GM12878 (cell line): ENCODE measurements around the gene MEGF11. TPM values are rescaled to one million over a fixed set of nuclear protein-coding genes. Genes with fewer than 3 reads are reported as not detected.

Experiments
- ATAC-seq: fragments of 200-7000 bp; cut with Tn5 transposase; 3 replicates; pipeline ENCODE4 v1.9.1; 2020; ENCODE audit warnings: mild to moderate bottlenecking, moderate library complexity
- BruUV-seq: library from RNA; stranded (reverse); fragments of 400-500 nt; replicated peaks from 2 replicates; lab custom pipeline; 2021; lab: Mats Ljungman, UMichigan
- CTCF ChIA-PET: fragments of 300-600 bp; sonication (Branson Sonifier 250); formaldehyde crosslinking; extraction: SDS; loops from one replicate; lab custom pipeline; 2021; ENCODE audit warnings: inconsistent platforms; lab: Yijun Ruan, JAX
- POLR2A ChIA-PET: fragments of 350-600 bp; formaldehyde crosslinking; extraction: SDS; loops from one replicate; lab custom pipeline; 2021; ENCODE audit warnings: inconsistent platforms; lab: Charles Lee
- RAD21 ChIA-PET: fragments of 300-600 bp; sonication (Branson Sonifier 250); formaldehyde crosslinking; loops from one replicate; lab custom pipeline; 2023; ENCODE audit warnings: antibody characterized with exemption; ENCODE audit not compliant: unreplicated experiment; lab: Charles Lee
- SMC1A ChIA-PET: fragments of 300-600 bp; sonication (Branson Sonifier 250); formaldehyde crosslinking; loops from one replicate; lab custom pipeline; 2023; ENCODE audit not compliant: unreplicated experiment, uncharacterized antibody; lab: Charles Lee
- DNase-seq: peaks from one replicate; pipeline ENCODE4 v3.0.0-alpha.2; 2011; ENCODE audit warnings: low read depth, low spot score
- FAIRE-seq: peaks from 3 replicates; lab custom pipeline; 2011; peaks lifted over from hg19 to GRCh38; lab: Jason Lieb, UNC
- H2AFZ ChIP-seq: 2 replicates; pipeline ENCODE4 v1.6.0; 2011; ENCODE audit warnings: low read depth, low read length, control low read depth; ENCODE audit not compliant: control insufficient read depth
- H3K27ac ChIP-seq: 2 replicates; pipeline ENCODE4 v1.5.1; 2011; ENCODE audit warnings: control low read depth; ENCODE audit not compliant: control insufficient read depth, insufficient read depth
- H3K27me3 ChIP-seq, 2 experiments: replicated peaks in 1 of 2; 2 replicates each; pipeline versions ENCODE4 v1.6.0 to v1.6.1; 2011; ENCODE audit warnings: low read length in 1 of 2; ENCODE audit not compliant: control insufficient read depth in 2 of 2, insufficient read depth in 2 of 2
- H3K36me3 ChIP-seq, 2 experiments: 2 replicates each; pipeline ENCODE4 v1.5.1; 2011; ENCODE audit warnings: low read length in 1 of 2; ENCODE audit not compliant: control insufficient read depth in 2 of 2, insufficient read depth in 2 of 2
- H3K4me1 ChIP-seq: 2 replicates; pipeline ENCODE4 v1.6.1; 2011; ENCODE audit warnings: mild to moderate bottlenecking, low read length, moderate library complexity, mixed read lengths; ENCODE audit not compliant: control insufficient read depth, insufficient read depth
- H3K4me2 ChIP-seq: 2 replicates; pipeline ENCODE4 v1.6.0; 2011; ENCODE audit warnings: control low read depth; ENCODE audit not compliant: control insufficient read depth, insufficient read depth
- H3K4me3 ChIP-seq: fragments of 200-600 bp; sonication (generic); 2 replicates; pipeline ENCODE4 v1.5.1; 2016
- H3K79me2 ChIP-seq: 2 replicates; pipeline ENCODE4 v1.6.0; 2011; ENCODE audit warnings: low read length; ENCODE audit not compliant: control insufficient read depth, insufficient read depth
- H3K9ac ChIP-seq: 2 replicates; pipeline ENCODE4 v1.8.0; 2011; ENCODE audit warnings: low read length, control low read depth, mixed read lengths; ENCODE audit not compliant: control insufficient read depth, insufficient read depth
- H3K9me3 ChIP-seq: replicated peaks from 3 replicates; pipeline ENCODE4 v1.5.1; 2011; ENCODE audit warnings: mild to moderate bottlenecking, low read length; ENCODE audit not compliant: control insufficient read depth, insufficient read depth
- H4K20me1 ChIP-seq: 2 replicates; pipeline ENCODE4 v1.6.0; 2011; ENCODE audit not compliant: control insufficient read depth, insufficient read depth
- IKZF1 ChIP-seq: fragments of 450-650 bp; conservative IDR thresholded peaks from 2 replicates; pipeline ENCODE4 v1.6.1; 2017; ENCODE audit warnings: antibody characterized with exemption, mild to moderate bottlenecking
- SIN3A ChIP-seq: IDR thresholded peaks from 2 replicates; pipeline ENCODE4 v1.6.1; 2012; ENCODE audit warnings: low read depth, low read length, improper control_type of control experiment
- SMAD5 ChIP-seq: IDR thresholded peaks from 2 replicates; pipeline ENCODE4 v1.6.1; 2016; ENCODE audit warnings: antibody characterized with exemption, low read depth
- SRF ChIP-seq, 2 experiments: IDR thresholded peaks; 2 replicates each; pipeline ENCODE4 v1.6.1; 2011; ENCODE audit warnings: low read depth in 2 of 2, low read length in 2 of 2, mild to moderate bottlenecking in 1 of 2, moderate library complexity in 1 of 2
- STAT3 ChIP-seq: IDR thresholded peaks from 2 replicates; pipeline ENCODE4 v1.6.1; 2011; ENCODE audit warnings: low read depth, low read length, improper control_type of control experiment
- TCF7 ChIP-seq: IDR thresholded peaks from 2 replicates; pipeline ENCODE4 v1.6.1; 2014; ENCODE audit warnings: antibody characterized with exemption, borderline replicate concordance
- WGBS: methylation state at CpG from one replicate; pipeline ENCODE4 v1.1.6; 2016; ENCODE audit warnings: low lambda C conversion rate; ENCODE audit not compliant: insufficient replicate concordance, insufficient coverage; ENCODE audit errors: missing lambda C conversion rate; 5-methylcytosine and 5-hydroxymethylcytosine counted together
- in situ Hi-C: fragments of 300-500 bp; cut with MboI; formaldehyde crosslinking; loops from 9 replicates; pipeline ENCODE4 v1.14.3; 2018; ENCODE audit warnings: mixed read lengths
- intact Hi-C: fragments of 100-400 bp; cut with micrococcal nuclease; formaldehyde crosslinking; loops from one replicate; pipeline ENCODE4 v1.14.2; 2022; ENCODE audit not compliant: unreplicated experiment
- polyA plus RNA-seq, 11 experiments: library from polyadenylated mRNA; depleted of rRNA in 4 of 11; unstranded in 6 of 11; stranded (reverse) in 5 of 11; fragments of >200 nt; fragmentation: Nextera tagmentation in 4 of 11; fragmentation: Illumina TruSeq in 1 of 11; extraction: Ambion mirVana in 4 of 11; extraction: Trizol in 1 of 11; gene quantifications; 1 replicate in 1 of 11; 2 replicates in 10 of 11; pipeline versions ENCODE4 v1.2.1 to v1.2.3, GENCODE V29; 2011 to 2016; ENCODE audit warnings: inconsistent platforms in 2 of 11, missing spikeins in 2 of 11, low read depth in 1 of 11
- total RNA-seq, 4 experiments: library from RNA; depleted of rRNA in 3 of 4; stranded (reverse); fragments of >200 nt in 3 of 4; fragmentation: Illumina TruSeq in 1 of 4; extraction: Trizol in 1 of 4; gene quantifications; 2 replicates each; pipeline versions ENCODE4 v1.2.1 to v1.2.3, GENCODE V29; 2013 to 2021
- TF ChIP-seq, protein P1 (sequence below): fragments of 450-650 bp; IDR thresholded peaks from 2 replicates; pipeline ENCODE4 v1.6.1; 2016; ENCODE audit warnings: mild to moderate bottlenecking, moderate library complexity, borderline replicate concordance
- TF ChIP-seq, protein P2 (sequence below): fragments of 450-650 bp; IDR thresholded peaks from 2 replicates; pipeline ENCODE4 v1.6.1; 2018; ENCODE audit warnings: borderline replicate concordance, mild to moderate bottlenecking; ENCODE audit not compliant: partially characterized antibody
- TF ChIP-seq, protein P3 (sequence below): fragments of 450-650 bp; IDR thresholded peaks from 2 replicates; pipeline ENCODE4 v1.6.1; 2018; ENCODE audit warnings: mild to moderate bottlenecking, low read depth, moderate library complexity; ENCODE audit not compliant: partially characterized antibody

MEGF11 gene
- total and polyA plus RNA-seq, 10 of the 15 experiments (the other 5 are each of a cell fraction or from before 2014, with no cell fraction given), result 0.03 to 1.7 (median 0.49) TPM

DNA sequence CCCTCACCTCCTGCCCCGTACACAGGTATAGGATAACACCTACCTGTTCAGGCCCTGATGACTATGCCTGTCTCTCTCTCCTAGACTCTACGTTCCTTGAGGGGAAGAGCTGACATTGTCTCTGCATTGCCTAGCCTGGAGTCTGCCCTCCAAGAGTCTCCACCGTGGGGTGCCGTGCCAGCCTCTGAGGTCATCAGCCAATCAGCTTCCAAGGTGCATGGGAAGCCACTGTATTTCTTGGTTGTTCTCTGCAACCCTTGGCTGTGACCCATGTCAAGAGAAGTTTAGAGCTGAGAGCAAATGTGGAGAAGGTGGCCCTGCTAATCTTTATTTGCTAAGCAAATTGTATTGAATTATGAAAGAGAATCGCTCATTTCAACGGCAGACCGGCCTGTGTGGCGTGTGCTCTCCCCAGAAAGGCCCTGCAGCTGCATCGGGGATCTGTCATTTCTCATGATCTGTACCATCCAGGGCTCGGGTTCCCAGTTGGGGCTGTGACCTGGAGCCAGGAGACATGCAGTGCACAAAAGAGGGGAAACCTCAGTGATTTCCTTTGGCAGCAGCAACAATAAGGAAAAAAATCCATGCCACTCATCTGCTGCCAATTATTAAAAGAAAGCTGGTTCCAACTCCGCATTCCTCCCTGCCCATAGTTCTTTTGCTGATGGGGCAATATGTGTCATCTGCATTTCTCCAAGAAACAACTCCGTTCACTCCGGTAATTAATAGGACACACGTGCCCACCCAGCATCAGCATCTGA is 182.2 kb downstream of the MEGF11 start (continued):
- TF ChIP-seq IKZF1 (no peak), TCF7 (no peak), SRF (IDR thresholded peaks at IDR 0.05; ENCODE audit: low read depth in 2 of 2, low read length in 2 of 2) (no peak)
- TF ChIP-seq, protein P1, sequence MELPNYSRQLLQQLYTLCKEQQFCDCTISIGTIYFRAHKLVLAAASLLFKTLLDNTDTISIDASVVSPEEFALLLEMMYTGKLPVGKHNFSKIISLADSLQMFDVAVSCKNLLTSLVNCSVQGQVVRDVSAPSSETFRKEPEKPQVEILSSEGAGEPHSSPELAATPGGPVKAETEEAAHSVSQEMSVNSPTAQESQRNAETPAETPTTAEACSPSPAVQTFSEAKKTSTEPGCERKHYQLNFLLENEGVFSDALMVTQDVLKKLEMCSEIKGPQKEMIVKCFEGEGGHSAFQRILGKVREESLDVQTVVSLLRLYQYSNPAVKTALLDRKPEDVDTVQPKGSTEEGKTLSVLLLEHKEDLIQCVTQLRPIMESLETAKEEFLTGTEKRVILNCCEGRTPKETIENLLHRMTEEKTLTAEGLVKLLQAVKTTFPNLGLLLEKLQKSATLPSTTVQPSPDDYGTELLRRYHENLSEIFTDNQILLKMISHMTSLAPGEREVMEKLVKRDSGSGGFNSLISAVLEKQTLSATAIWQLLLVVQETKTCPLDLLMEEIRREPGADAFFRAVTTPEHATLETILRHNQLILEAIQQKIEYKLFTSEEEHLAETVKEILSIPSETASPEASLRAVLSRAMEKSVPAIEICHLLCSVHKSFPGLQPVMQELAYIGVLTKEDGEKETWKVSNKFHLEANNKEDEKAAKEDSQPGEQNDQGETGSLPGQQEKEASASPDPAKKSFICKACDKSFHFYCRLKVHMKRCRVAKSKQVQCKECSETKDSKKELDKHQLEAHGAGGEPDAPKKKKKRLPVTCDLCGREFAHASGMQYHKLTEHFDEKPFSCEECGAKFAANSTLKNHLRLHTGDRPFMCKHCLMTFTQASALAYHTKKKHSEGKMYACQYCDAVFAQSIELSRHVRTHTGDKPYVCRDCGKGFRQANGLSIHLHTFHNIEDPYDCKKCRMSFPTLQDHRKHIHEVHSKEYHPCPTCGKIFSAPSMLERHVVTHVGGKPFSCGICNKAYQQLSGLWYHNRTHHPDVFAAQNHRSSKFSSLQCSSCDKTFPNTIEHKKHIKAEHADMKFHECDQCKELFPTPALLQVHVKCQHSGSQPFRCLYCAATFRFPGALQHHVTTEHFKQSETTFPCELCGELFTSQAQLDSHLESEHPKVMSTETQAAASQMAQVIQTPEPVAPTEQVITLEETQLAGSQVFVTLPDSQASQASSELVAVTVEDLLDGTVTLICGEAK, result no peak

DNA sequence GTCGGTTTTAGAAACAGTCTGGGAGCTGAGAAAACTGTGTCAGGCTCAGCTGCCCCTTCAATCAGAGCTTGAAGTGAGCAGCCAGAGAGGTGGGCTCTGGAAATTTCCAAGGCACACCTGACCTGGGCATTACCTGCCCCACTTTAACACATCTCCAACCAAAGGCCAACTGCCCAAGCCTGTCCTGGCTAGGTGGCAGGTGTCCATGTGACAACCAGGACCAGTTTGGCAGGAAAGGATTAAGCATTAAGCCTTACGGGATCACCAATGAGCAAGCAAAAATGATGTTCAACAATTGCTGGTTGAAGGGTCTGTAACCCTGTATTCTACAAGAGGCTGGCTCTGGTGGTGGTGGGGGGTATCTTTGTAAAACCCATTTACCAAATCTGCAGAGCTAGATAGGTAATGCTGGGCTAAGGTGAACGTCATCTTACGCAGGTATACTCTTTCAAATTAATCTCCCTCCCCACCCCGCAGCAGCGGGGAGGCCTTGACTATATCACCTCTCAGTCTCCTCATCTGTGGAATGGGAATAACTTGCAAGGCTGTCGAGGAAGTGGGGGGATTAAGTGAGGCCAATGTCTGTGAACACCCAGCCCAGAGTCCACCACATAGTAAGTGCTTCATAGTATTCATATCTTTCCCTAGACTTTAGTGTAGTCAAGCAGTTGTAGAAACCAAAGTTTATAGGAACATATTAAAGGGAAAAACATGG is 183.2 kb downstream of the MEGF11 start:
- H3K9me3 ChIP-seq, result no peaks in the 10 kb centered on the region
- no peak overlapping the region for H3K9ac ChIP-seq
- DNase-seq (no peak), FAIRE-seq (no peak), ATAC-seq (no peak)
- H3K4me3 ChIP-seq, result no peak overlapping the region
- H3K36me3 ChIP-seq, result no peaks in the 10 kb centered on the region
- H3K27ac ChIP-seq, result no peak overlapping the region
- intact Hi-C loops, result no loop called here
- H4K20me1 ChIP-seq, result no peaks in the 10 kb centered on the region
- H3K4me2 ChIP-seq, result no peak overlapping the region
- RAD21 ChIA-PET, result no interaction called here
- SMC1A ChIA-PET, result no interaction called here
- in situ Hi-C loops, result no loop called here
- no peaks in the 10 kb centered on the region for H3K27me3 ChIP-seq
- H3K4me1 ChIP-seq, result no peaks in the 10 kb centered on the region
- POLR2A ChIA-PET, result no interaction called here
- H2AFZ ChIP-seq, result no peak overlapping the region
- CTCF ChIA-PET, result interaction anchor here (1.9 kb wide), 1 partner anchor 15 kb away, joined by 7 read pairs; no protein-coding TSS in a partner anchor
- 42% methylated on average over 7 of the region's 7 CpGs for WGBS
- no peaks in the 10 kb centered on the region for H3K79me2 ChIP-seq
- no TSS peak for BruUV-seq
- TF ChIP-seq SIN3A, result no peak
- TF ChIP-seq SMAD5, result no peak
- TF ChIP-seq, protein P2, sequence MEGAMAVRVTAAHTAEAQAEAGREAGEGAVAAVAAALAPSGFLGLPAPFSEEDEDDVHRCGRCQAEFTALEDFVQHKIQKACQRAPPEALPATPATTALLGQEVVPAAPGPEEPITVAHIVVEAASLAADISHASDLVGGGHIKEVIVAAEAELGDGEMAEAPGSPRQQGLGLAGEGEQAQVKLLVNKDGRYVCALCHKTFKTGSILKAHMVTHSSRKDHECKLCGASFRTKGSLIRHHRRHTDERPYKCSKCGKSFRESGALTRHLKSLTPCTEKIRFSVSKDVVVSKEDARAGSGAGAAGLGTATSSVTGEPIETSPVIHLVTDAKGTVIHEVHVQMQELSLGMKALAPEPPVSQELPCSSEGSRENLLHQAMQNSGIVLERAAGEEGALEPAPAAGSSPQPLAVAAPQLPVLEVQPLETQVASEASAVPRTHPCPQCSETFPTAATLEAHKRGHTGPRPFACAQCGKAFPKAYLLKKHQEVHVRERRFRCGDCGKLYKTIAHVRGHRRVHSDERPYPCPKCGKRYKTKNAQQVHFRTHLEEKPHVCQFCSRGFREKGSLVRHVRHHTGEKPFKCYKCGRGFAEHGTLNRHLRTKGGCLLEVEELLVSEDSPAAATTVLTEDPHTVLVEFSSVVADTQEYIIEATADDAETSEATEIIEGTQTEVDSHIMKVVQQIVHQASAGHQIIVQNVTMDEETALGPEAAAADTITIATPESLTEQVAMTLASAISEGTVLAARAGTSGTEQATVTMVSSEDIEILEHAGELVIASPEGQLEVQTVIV, result no peak
- TF ChIP-seq, protein P3, sequence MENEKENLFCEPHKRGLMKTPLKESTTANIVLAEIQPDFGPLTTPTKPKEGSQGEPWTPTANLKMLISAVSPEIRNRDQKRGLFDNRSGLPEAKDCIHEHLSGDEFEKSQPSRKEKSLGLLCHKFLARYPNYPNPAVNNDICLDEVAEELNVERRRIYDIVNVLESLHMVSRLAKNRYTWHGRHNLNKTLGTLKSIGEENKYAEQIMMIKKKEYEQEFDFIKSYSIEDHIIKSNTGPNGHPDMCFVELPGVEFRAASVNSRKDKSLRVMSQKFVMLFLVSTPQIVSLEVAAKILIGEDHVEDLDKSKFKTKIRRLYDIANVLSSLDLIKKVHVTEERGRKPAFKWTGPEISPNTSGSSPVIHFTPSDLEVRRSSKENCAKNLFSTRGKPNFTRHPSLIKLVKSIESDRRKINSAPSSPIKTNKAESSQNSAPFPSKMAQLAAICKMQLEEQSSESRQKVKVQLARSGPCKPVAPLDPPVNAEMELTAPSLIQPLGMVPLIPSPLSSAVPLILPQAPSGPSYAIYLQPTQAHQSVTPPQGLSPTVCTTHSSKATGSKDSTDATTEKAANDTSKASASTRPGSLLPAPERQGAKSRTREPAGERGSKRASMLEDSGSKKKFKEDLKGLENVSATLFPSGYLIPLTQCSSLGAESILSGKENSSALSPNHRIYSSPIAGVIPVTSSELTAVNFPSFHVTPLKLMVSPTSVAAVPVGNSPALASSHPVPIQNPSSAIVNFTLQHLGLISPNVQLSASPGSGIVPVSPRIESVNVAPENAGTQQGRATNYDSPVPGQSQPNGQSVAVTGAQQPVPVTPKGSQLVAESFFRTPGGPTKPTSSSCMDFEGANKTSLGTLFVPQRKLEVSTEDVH, result no peak
- TF ChIP-seq STAT3, result no peak
